ENCODE measurements around the gene SCML2. TPM values are rescaled to one million over a fixed set of nuclear protein-coding genes. Genes with fewer than 3 reads are reported as not detected.
"Not testable (repeated sequence)": the region's sequence is repeated elsewhere in the genome, so short reads cannot be mapped to it uniquely, and the experiment has no call there.

The SCML2 gene
- total RNA-seq, 1 donor from 2014 or later, result 2.0 TPM

- intact Hi-C loops (cut with micrococcal nuclease), result no loop called here
Measured at GRCh38 chrX:18271725-18272124, 82.8 kb downstream of the SCML2 start.

- intact Hi-C loops (cut with micrococcal nuclease), result no loop called here
Measured at GRCh38 chrX:18271309-18271708, 83.2 kb downstream of the SCML2 start.

GRCh38 chrX:18255059-18255458 is 99.4 kb downstream of the SCML2 start:
- intact Hi-C loops (cut with micrococcal nuclease), result no loop called here

- intact Hi-C loops (cut with micrococcal nuclease), result no loop called here
Measured at GRCh38 chrX:18252644-18253359, 101.7 kb downstream of the SCML2 start.

GRCh38 chrX:18229646-18230045 is 124.8 kb downstream of the SCML2 start:
- intact Hi-C loops (cut with micrococcal nuclease), result not testable (repeated sequence)

- intact Hi-C loops (cut with micrococcal nuclease), result no loop called here
Measured at GRCh38 chrX:18228069-18228468, 126.4 kb downstream of the SCML2 start.

GRCh38 chrX:18227458-18227857 is 127.0 kb downstream of the SCML2 start:
- intact Hi-C loops (cut with micrococcal nuclease), result no loop called here

GRCh38 chrX:18220786-18221185 is 133.7 kb downstream of the SCML2 start, which contains the start of gene BEND2:
Gene BEND2 (minus strand): TSS chrX:18220886. CDS start chrX:18220750, 136 bp downstream.
- intact Hi-C loops (cut with micrococcal nuclease), result no loop called here

- intact Hi-C loops (cut with micrococcal nuclease), result no loop called here
Measured at GRCh38 chrX:18210470-18210869, 144.0 kb downstream of the SCML2 start.

- intact Hi-C loops (cut with micrococcal nuclease), result no loop called here
Measured at GRCh38 chrX:18206657-18207056, 147.8 kb downstream of the SCML2 start.

GRCh38 chrX:18203631-18204030 is 150.9 kb downstream of the SCML2 start:
- intact Hi-C loops (cut with micrococcal nuclease), result no loop called here

GRCh38 chrX:18194688-18195087 is 159.8 kb downstream of the SCML2 start:
- intact Hi-C loops (cut with micrococcal nuclease), result no loop called here

Other genes with a start within 250 kb of the SCML2 start
- not detected in 2 replicates for gene BEND2, start 133.8 kb downstream of the SCML2 start, total RNA-seq
- 0.45 and 0.61 TPM in 2 replicates for gene CDKL5, start 70.9 kb upstream of the SCML2 start, total RNA-seq